C4-2B (cell line): ENCODE data around the gene SLC14A1.

Source experiments
- ZFX ChIP-seq: fragments of 450-650 bp; IDR thresholded peaks from 2 replicates; pipeline ENCODE4 v1.6.1; 2017
- TF ChIP-seq, protein P1 (sequence below): fragments of 450-650 bp; conservative IDR thresholded peaks from 2 replicates; pipeline ENCODE4 v1.5.1; 2017; ENCODE audit warnings: mild to moderate bottlenecking

DNA sequence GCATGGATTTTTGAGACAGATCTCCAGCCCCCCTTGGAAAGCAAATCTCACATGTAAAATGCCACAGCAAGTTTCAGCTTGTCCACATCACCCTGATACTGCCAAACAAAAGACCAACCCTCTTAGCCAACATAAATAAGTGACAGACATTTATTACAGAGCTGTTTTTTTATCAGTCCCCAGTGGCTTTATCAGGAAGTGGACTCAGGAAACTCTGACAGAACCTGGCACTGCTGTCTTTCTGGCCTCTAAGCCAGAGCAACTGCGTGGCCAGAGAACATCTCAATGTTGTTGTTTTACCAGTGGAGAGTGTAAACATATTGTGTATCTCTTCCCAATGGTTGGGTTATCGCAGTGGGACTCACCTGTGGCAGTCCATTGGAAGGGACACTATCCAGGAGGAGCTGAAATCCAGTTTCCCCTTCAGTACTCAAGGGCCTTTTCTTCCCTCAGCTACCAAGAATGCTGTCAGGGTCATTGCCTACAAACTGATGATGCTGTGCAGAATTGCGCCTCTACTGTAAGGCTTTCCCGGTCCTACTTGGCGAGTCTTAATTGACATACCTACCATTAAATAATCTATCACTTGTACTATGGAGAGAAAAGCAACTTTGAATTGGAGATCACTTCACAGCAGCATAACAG is 22.0 kb downstream of the SLC14A1 start:
- TF ChIP-seq, protein P1, sequence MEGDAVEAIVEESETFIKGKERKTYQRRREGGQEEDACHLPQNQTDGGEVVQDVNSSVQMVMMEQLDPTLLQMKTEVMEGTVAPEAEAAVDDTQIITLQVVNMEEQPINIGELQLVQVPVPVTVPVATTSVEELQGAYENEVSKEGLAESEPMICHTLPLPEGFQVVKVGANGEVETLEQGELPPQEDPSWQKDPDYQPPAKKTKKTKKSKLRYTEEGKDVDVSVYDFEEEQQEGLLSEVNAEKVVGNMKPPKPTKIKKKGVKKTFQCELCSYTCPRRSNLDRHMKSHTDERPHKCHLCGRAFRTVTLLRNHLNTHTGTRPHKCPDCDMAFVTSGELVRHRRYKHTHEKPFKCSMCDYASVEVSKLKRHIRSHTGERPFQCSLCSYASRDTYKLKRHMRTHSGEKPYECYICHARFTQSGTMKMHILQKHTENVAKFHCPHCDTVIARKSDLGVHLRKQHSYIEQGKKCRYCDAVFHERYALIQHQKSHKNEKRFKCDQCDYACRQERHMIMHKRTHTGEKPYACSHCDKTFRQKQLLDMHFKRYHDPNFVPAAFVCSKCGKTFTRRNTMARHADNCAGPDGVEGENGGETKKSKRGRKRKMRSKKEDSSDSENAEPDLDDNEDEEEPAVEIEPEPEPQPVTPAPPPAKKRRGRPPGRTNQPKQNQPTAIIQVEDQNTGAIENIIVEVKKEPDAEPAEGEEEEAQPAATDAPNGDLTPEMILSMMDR, result no peak; the same call in 1 of the 2 replicates
- no peak for TF ChIP-seq ZFX
